Sciatic nerve (tissue), 2 donors: ENCODE measurements around the gene KMT2C. TPM values are rescaled to one million over a fixed set of nuclear protein-coding genes. Genes with fewer than 3 reads are reported as not detected.

ENCODE experiments used
- ATAC-seq: fragments of 200-7000 bp; cut with Tn5 transposase; one replicate; pipeline ENCODE4 v1.9.1; 2020; ENCODE audit warnings: mild to moderate bottlenecking, moderate library complexity
- DNase-seq: peaks from one replicate; pipeline ENCODE4 v3.0.0-alpha.2; 2020; ENCODE audit warnings: low spot score
- intact Hi-C: fragments of 100-400 bp; cut with DNase I; formaldehyde crosslinking; loops from one replicate; pipeline ENCODE4 v1.14.2; 2022
- total RNA-seq: library from RNA; stranded (reverse); fragmentation: NEBNext Ultra II Directional; extraction: Animal tissue kit (Norgen Biotek cat#: 25700); gene quantifications from one replicate; pipeline ENCODE4 v1.2.1, GENCODE V29; 2021
- donor health status: DM: no; HTN: no; CAD: no.
- donor health status: DM: no; HTN: no; CAD: no.

KMT2C gene
- total RNA-seq, 1 donor from 2014 or later = 140 TPM

- intact Hi-C loops = no loop called here
- peak; percentile 72 for ATAC-seq
- DNase-seq = no peak
Measured at GRCh38 chr7:152136686-152137085, 299.1 kb downstream of the KMT2C start.

GRCh38 chr7:152133804-152134203, 302.0 kb downstream of the KMT2C start:
- intact Hi-C loops = no loop called here
- ATAC-seq (peak; percentile 23), DNase-seq (no peak)

- no peak for DNase-seq
- no peak for ATAC-seq
- intact Hi-C loops = no loop called here
Measured at GRCh38 chr7:152132812-152133211, 303.0 kb downstream of the KMT2C start.

GRCh38 chr7:152131981-152132494, 303.8 kb downstream of the KMT2C start:
- ATAC-seq (no peak), DNase-seq (no peak)
- intact Hi-C loops = no loop called here

GRCh38 chr7:152130658-152131590, 304.9 kb downstream of the KMT2C start:
- DNase-seq = no peak
- intact Hi-C loops = no loop called here
- no peak for ATAC-seq

GRCh38 chr7:152129682-152130081, 306.1 kb downstream of the KMT2C start:
- DNase-seq = no peak
- intact Hi-C loops = no loop called here
- no peak for ATAC-seq

- ATAC-seq = no peak
- no peak for DNase-seq
Measured at GRCh38 chr7:152128741-152129461, 306.9 kb downstream of the KMT2C start.

GRCh38 chr7:152128252-152128651, 307.6 kb downstream of the KMT2C start:
- intact Hi-C loops = no loop called here
- DNase-seq = no peak
- no peak for ATAC-seq

More at GRCh38 chr7:152128741-152129461, 306.9 kb downstream of the KMT2C start:
- intact Hi-C loops = no loop called here

- no peak for ATAC-seq
- peak; percentile 54 for DNase-seq
- intact Hi-C loops = no loop called here
Measured at GRCh38 chr7:152127229-152127628, 308.6 kb downstream of the KMT2C start.

GRCh38 chr7:152126741-152127140, 309.1 kb downstream of the KMT2C start:
- DNase-seq (peak; percentile 35), ATAC-seq (no peak)
- intact Hi-C loops = no loop called here

GRCh38 chr7:152122540-152122939, 313.3 kb downstream of the KMT2C start:
- DNase-seq (no peak), ATAC-seq (no peak)
- intact Hi-C loops = no loop called here

- ATAC-seq = no peak
- intact Hi-C loops = no loop called here
- DNase-seq = no peak
Measured at GRCh38 chr7:152121432-152121831, 314.4 kb downstream of the KMT2C start.

- DNase-seq = no peak
- intact Hi-C loops = no loop called here
- no peak for ATAC-seq
Measured at GRCh38 chr7:152120776-152121175, 315.0 kb downstream of the KMT2C start.

- intact Hi-C loops = no loop called here
Measured at GRCh38 chr7:152120210-152120609, 315.6 kb downstream of the KMT2C start.

GRCh38 chr7:152117356-152117755, 318.4 kb downstream of the KMT2C start:
- DNase-seq (no peak), ATAC-seq (no peak)
- intact Hi-C loops = no loop called here

More at GRCh38 chr7:152120210-152120609, 315.6 kb downstream of the KMT2C start:
- ATAC-seq (no peak), DNase-seq (no peak)

GRCh38 chr7:152115021-152115718, 320.6 kb downstream of the KMT2C start:
- ATAC-seq (no peak), DNase-seq (no peak)
- intact Hi-C loops = no loop called here

- DNase-seq = no peak
- intact Hi-C loops = no loop called here
- ATAC-seq = no peak
Measured at GRCh38 chr7:152112829-152113228, 323.0 kb downstream of the KMT2C start.

- intact Hi-C loops = no loop called here
- no peak for DNase-seq
- no peak for ATAC-seq
Measured at GRCh38 chr7:152108359-152108758, 327.4 kb downstream of the KMT2C start.

GRCh38 chr7:152107945-152108344, 327.9 kb downstream of the KMT2C start:
- ATAC-seq (no peak), DNase-seq (no peak)
- intact Hi-C loops = no loop called here
